K562 (cell line): Measurements from ENCODE around the gene GABPB1. TPM values are rescaled to one million over a fixed set of nuclear protein-coding genes. Genes with fewer than 3 reads are reported as not detected.

ENCODE experiments used
- ATAC-seq: fragments of 200-7000 bp; cut with Tn5 transposase; 3 replicates; pipeline ENCODE4 v1.9.1; 2020; ENCODE audit warnings: moderate library complexity
- BruUV-seq: library from RNA; stranded (reverse); fragments of 400-500 nt; replicated peaks from 2 replicates; lab custom pipeline; 2021; lab: Mats Ljungman, UMichigan
- CTCF ChIA-PET: fragments of 300-600 bp; formaldehyde crosslinking; extraction: SDS; loops from one replicate; lab custom pipeline; 2021; ENCODE audit warnings: low intra/inter-chr PET ratio; lab: Yijun Ruan, JAX
- POLR2A ChIA-PET: fragments of 300-600, 350-650 bp; sonication (Branson Sonifier 250); formaldehyde crosslinking; extraction: SDS; loops from one replicate; lab custom pipeline; 2021; ENCODE audit warnings: antibody characterized with exemption, inconsistent platforms; lab: Yijun Ruan, JAX
- DNase-seq, 4 experiments: peaks; one replicate each; pipeline versions ENCODE4 v3.0.0 to v3.0.0-alpha.2; 2011 to 2018; ENCODE audit warnings: low spot score in 3 of 4, mixed read lengths in 3 of 4; ENCODE audit errors: extremely low read depth in 1 of 4
- FAIRE-seq: peaks from 2 replicates; lab custom pipeline; 2011; peaks lifted over from hg19 to GRCh38; lab: Jason Lieb, UNC
- H2AFZ ChIP-seq: 2 replicates; pipeline ENCODE4 v1.6.0; 2011; ENCODE audit warnings: low read depth, low read length, control low read depth, inconsistent platforms
- H3K27ac ChIP-seq: fragments of 200-600 bp; 3 replicates; pipeline ENCODE4 v1.8.0; 2011; ENCODE audit warnings: low read depth, mild to moderate bottlenecking, control low read depth, inconsistent platforms, low read length, moderate library complexity, mixed read lengths; ENCODE audit errors: extremely low read depth
- H3K27me3 ChIP-seq, 2 experiments: fragments of 300-600 bp in 1 of 2; 2 replicates in 1 of 2; 3 replicates in 1 of 2; pipeline versions ENCODE4 v1.6.0 to v1.8.0; 2011; ENCODE audit warnings: inconsistent platforms in 2 of 2, low read length in 2 of 2, mild to moderate bottlenecking in 1 of 2, mixed read lengths in 1 of 2, moderate library complexity in 1 of 2; ENCODE audit not compliant: control insufficient read depth in 2 of 2, insufficient read depth in 2 of 2
- H3K36me3 ChIP-seq: fragments of 300-600 bp; 3 replicates; pipeline ENCODE4 v1.8.0; 2011; ENCODE audit warnings: mild to moderate bottlenecking, low read length, inconsistent platforms; ENCODE audit not compliant: control insufficient read depth, insufficient read depth
- H3K4me1 ChIP-seq, 2 experiments: fragments of 200-600 bp in 1 of 2; replicated peaks in 1 of 2; 2 replicates in 1 of 2; 3 replicates in 1 of 2; pipeline versions ENCODE4 v1.5.1 to v1.8.0; 2011; ENCODE audit warnings: inconsistent platforms in 2 of 2, low read length in 2 of 2, mild to moderate bottlenecking in 1 of 2, mixed read lengths in 1 of 2, moderate library complexity in 1 of 2; ENCODE audit not compliant: control insufficient read depth in 2 of 2, insufficient read depth in 2 of 2
- H3K4me2 ChIP-seq: 2 replicates; pipeline ENCODE4 v1.6.1; 2011; ENCODE audit warnings: low read length, control low read depth, inconsistent platforms, mixed read lengths; ENCODE audit not compliant: insufficient read depth
- H3K4me3 ChIP-seq: fragments of 200-600 bp; sonication (generic), shearing (Covaris generic); 2 replicates; pipeline ENCODE4 v1.5.1; 2016; ENCODE audit warnings: control low read depth, inconsistent platforms
- H3K79me2 ChIP-seq: fragments of 200-600 bp; 3 replicates; pipeline ENCODE4 v1.8.0; 2011; ENCODE audit warnings: low read length, inconsistent platforms; ENCODE audit not compliant: control insufficient read depth, insufficient read depth
- H3K9ac ChIP-seq, 2 experiments: 2 replicates each; pipeline versions ENCODE4 v1.6.0 to v1.6.1; 2011; ENCODE audit warnings: low read depth in 2 of 2, low read length in 2 of 2, control low read depth in 1 of 2, inconsistent platforms in 1 of 2, mild to moderate bottlenecking in 1 of 2, mixed read lengths in 1 of 2; ENCODE audit not compliant: insufficient read depth in 1 of 2
- H3K9me1 ChIP-seq: one replicate; pipeline ENCODE4 v1.6.0; 2011; ENCODE audit warnings: inconsistent platforms, mild to moderate bottlenecking, low read length, moderate library complexity; ENCODE audit not compliant: control insufficient read depth, insufficient read depth
- H3K9me3 ChIP-seq: replicated peaks from 2 replicates; pipeline ENCODE4 v1.5.1; 2011; ENCODE audit warnings: low read depth, low read length, inconsistent platforms; ENCODE audit not compliant: control insufficient read depth, insufficient read depth
- H4K20me1 ChIP-seq: replicated peaks from 2 replicates; pipeline ENCODE4 v1.6.1; 2011; ENCODE audit warnings: low read length, inconsistent platforms, mixed read lengths; ENCODE audit not compliant: control insufficient read depth, insufficient read depth
- L3MBTL2 ChIP-seq: fragments of 450-650 bp; IDR thresholded peaks from 2 replicates; pipeline ENCODE4 v1.6.1; 2016; ENCODE audit warnings: mild to moderate bottlenecking, moderate library complexity
- WGBS: fragments of 100-300 bp; shearing (Covaris generic); methylation state at CpG from one replicate; pipeline ENCODE4 v1.1.6; 2016; ENCODE audit warnings: low coverage, mixed read lengths; ENCODE audit not compliant: insufficient coverage; ENCODE audit errors: missing lambda C conversion rate; 5-methylcytosine and 5-hydroxymethylcytosine counted together
- in situ Hi-C: fragments of 300-500 bp; cut with MboI; formaldehyde crosslinking; loops from 4 replicates; pipeline ENCODE4 v1.15.0; 2018; ENCODE audit warnings: inconsistent platforms, mixed read lengths
- intact Hi-C: fragments of 100-400 bp; cut with micrococcal nuclease; formaldehyde crosslinking; loops from 2 replicates; pipeline ENCODE4 v1.14.2; 2022
- polyA plus RNA-seq, 8 experiments: library from polyadenylated mRNA; depleted of rRNA in 4 of 8; stranded (reverse) in 5 of 8; unstranded in 3 of 8; fragments of >200 nt; fragmentation: Nextera tagmentation in 2 of 8; fragmentation: Illumina TruSeq in 1 of 8; extraction: Ambion mirVana in 2 of 8; extraction: Trizol in 1 of 8; gene quantifications; 2 replicates each; pipeline versions ENCODE4 v1.2.1 to v1.2.3, GENCODE V29; 2011 to 2014; ENCODE audit warnings: inconsistent platforms in 1 of 8, missing spikeins in 1 of 8
- total RNA-seq, 7 experiments: library from RNA; depleted of rRNA in 6 of 7; stranded (reverse); fragments of >200 nt in 6 of 7; fragmentation: Illumina TruSeq in 2 of 7; extraction: Trizol in 2 of 7; gene quantifications; 2 replicates each; pipeline versions ENCODE4 v1.2.1 to v1.2.3, GENCODE V29; 2011 to 2021; ENCODE audit warnings: low replicate concordance in 1 of 7
- TF ChIP-seq, protein P1 (sequence below): IDR thresholded peaks from 2 replicates; pipeline ENCODE4 v1.6.1; 2016; ENCODE audit warnings: missing genetic modification characterization, missing compliant biosample characterization
- TF ChIP-seq, protein P2 (sequence below): sonication (generic); formaldehyde crosslinking; IDR thresholded peaks from 2 replicates; pipeline ENCODE4 v1.9.0; 2022; ENCODE audit warnings: mild to moderate bottlenecking, missing genetic modification reagents

GABPB1 gene
- total and polyA plus RNA-seq, 9 of the 15 experiments (the other 6 are each of a cell fraction or from before 2014, with no cell fraction given) = 11.8 to 42.3 (median 33.2) TPM

DNA sequence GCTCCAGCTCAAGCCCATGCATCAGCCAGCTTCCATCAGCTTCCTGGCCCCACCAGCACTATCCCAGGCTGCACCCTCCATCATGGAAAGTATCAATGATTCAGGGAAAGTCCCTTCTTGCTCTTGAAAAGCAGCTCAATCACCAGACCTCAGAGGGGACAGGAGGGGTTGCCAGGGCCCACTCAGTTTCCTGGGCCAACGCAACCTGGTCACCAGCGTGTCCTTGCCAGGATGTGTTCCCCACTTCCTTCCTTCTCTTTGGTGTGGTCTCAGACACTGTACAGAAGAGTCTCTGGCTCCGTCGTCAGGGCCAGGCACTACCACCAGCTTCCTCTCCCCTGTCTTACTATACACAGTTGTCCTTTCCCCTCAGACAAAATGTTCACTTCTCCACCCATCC, 92.5 kb downstream of the GABPB1 start:
- no peaks in the 10 kb centered on the region for H4K20me1 ChIP-seq
- H3K79me2 ChIP-seq = no peaks in the 10 kb centered on the region
- WGBS = 98% methylated on average over 4 of the region's 4 CpGs
- in situ Hi-C loops = no loop called here
- no peaks in the 10 kb centered on the region for H3K36me3 ChIP-seq
- H3K4me3 ChIP-seq = no peak overlapping the region
- no peaks in the 10 kb centered on the region for H3K27me3 ChIP-seq
- no peaks in the 10 kb centered on the region for H3K9me3 ChIP-seq
- no peak overlapping the region for H2AFZ ChIP-seq
- peak overlapping the region; percentile 11 to 69; a peak in 3 of 4 replicates for H3K9ac ChIP-seq
- no peaks in the 10 kb centered on the region for H3K9me1 ChIP-seq
- ChIA-PET CTCF (no interaction called here), POLR2A (interaction anchor here (1.2 kb wide), 1 partner anchor 43 kb away, joined by 3 read pairs; no protein-coding TSS in a partner anchor)
- no peak overlapping the region for H3K27ac ChIP-seq
- ATAC-seq = no peak
- BruUV-seq = no TSS peak
- intact Hi-C loops = loop anchor here (5.0 kb wide), 2 partner anchors 115 to 160 kb away; partner anchors contain the start of gene USP8
- DNase-seq = no peak
- peaks cover 46 to 49% of the 10 kb centered on the region in 2 experiments for H3K4me1 ChIP-seq
- TF ChIP-seq, protein P1, sequence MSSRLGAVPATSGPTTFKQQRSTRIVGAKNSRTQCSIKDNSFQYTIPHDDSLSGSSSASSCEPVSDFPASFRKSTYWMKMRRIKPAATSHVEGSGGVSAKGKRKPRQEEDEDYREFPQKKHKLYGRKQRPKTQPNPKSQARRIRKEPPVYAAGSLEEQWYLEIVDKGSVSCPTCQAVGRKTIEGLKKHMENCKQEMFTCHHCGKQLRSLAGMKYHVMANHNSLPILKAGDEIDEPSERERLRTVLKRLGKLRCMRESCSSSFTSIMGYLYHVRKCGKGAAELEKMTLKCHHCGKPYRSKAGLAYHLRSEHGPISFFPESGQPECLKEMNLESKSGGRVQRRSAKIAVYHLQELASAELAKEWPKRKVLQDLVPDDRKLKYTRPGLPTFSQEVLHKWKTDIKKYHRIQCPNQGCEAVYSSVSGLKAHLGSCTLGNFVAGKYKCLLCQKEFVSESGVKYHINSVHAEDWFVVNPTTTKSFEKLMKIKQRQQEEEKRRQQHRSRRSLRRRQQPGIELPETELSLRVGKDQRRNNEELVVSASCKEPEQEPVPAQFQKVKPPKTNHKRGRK (tag) = no peak
- 0 out of 2 replicates have a peak, but pooled peaks have one; percentile 1 for TF ChIP-seq L3MBTL2
- TF ChIP-seq, protein P2, sequence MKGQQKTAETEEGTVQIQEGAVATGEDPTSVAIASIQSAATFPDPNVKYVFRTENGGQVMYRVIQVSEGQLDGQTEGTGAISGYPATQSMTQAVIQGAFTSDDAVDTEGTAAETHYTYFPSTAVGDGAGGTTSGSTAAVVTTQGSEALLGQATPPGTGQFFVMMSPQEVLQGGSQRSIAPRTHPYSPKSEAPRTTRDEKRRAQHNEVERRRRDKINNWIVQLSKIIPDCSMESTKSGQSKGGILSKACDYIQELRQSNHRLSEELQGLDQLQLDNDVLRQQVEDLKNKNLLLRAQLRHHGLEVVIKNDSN (CRISPR knock-in tag) = no peak
- H3K4me2 ChIP-seq = no peak overlapping the region
- no peak for FAIRE-seq
